K562 (cell line): Measurements from ENCODE around the gene HSD11B1L. TPM values are rescaled to one million over a fixed set of nuclear protein-coding genes. Genes with fewer than 3 reads are reported as not detected.

ENCODE experiments used
- AFF1 ChIP-seq, 2 experiments: fragments of 450-650 bp; IDR thresholded peaks; 2 replicates each; pipeline ENCODE4 v1.6.1; 2018; ENCODE audit warnings: mild to moderate bottlenecking in 2 of 2, low read depth in 1 of 2; ENCODE audit not compliant: partially characterized antibody in 2 of 2
- CTCFL ChIP-seq: IDR thresholded peaks from 2 replicates; pipeline ENCODE4 v1.6.1; 2011; ENCODE audit warnings: borderline replicate concordance, low read depth, mild to moderate bottlenecking, moderate library complexity, low read length; ENCODE audit not compliant: insufficient read depth, poor library complexity, severe bottlenecking
- EWSR1 ChIP-seq: fragments of 450-650 bp; IDR thresholded peaks from 2 replicates; pipeline ENCODE4 v1.6.1; 2018; ENCODE audit warnings: borderline replicate concordance, mild to moderate bottlenecking, low read depth, moderate library complexity; ENCODE audit not compliant: partially characterized antibody
- FOS ChIP-seq: IDR thresholded peaks from 3 replicates; pipeline ENCODE4 v1.6.1; 2011; ENCODE audit not compliant: insufficient read length; ENCODE audit errors: extremely low read depth
- MED1 ChIP-seq: sonication (generic); formaldehyde crosslinking; IDR thresholded peaks from 2 replicates; pipeline ENCODE4 v1.8.1; 2023; ENCODE audit warnings: missing genetic modification reagents, borderline replicate concordance
- NFIX ChIP-seq: fragments of 250-450 bp; sonication (Bioruptor Pico); IDR thresholded peaks from 2 replicates; pipeline ENCODE4 v1.4.0; 2020; ENCODE audit warnings: low read depth, mild to moderate bottlenecking, moderate library complexity
- PHF21A ChIP-seq: fragments of 450-650 bp; IDR thresholded peaks from 2 replicates; pipeline ENCODE4 v1.6.1; 2017; ENCODE audit warnings: low read depth, borderline replicate concordance
- PRPF4 ChIP-seq: fragments of 200-400 bp; formaldehyde crosslinking; IDR thresholded peaks from one replicate; pipeline ENCODE4 v1.6.1; 2017; ENCODE audit warnings: low read length, low read depth, mild to moderate bottlenecking; ENCODE audit not compliant: insufficient read depth, poor library complexity, severe bottlenecking
- PTTG1 ChIP-seq: fragments of 450-650 bp; IDR thresholded peaks from 2 replicates; pipeline ENCODE4 v1.6.1; 2016; ENCODE audit warnings: low read depth, mild to moderate bottlenecking, missing genetic modification characterization, missing compliant biosample characterization
- SNAPC5 ChIP-seq: fragments of 250-450 bp; sonication (Bioruptor Pico); IDR thresholded peaks from 2 replicates; pipeline ENCODE4 v1.8.0; 2021; ENCODE audit warnings: moderate library complexity, mild to moderate bottlenecking, inconsistent platforms
- XRCC4 ChIP-seq: IDR thresholded peaks from one replicate; pipeline ENCODE4 v1.6.1; 2011; ENCODE audit not compliant: insufficient read depth, insufficient read length; ENCODE audit errors: extremely low read depth
- XRCC5 ChIP-seq: fragments of 200-400 bp; formaldehyde crosslinking; IDR thresholded peaks from 2 replicates; pipeline ENCODE4 v1.6.1; 2017; ENCODE audit warnings: low read depth, mild to moderate bottlenecking, low read length
- ZBTB43 ChIP-seq: sonication (generic); formaldehyde crosslinking; IDR thresholded peaks from 2 replicates; pipeline ENCODE4 v1.8.0; 2023; ENCODE audit warnings: mild to moderate bottlenecking, missing genetic modification reagents
- ZNF140 ChIP-seq: fragments of 250-450 bp; sonication (Bioruptor Pico); IDR thresholded peaks from 2 replicates; pipeline ENCODE4 v1.8.0; 2021; ENCODE audit warnings: moderate library complexity, mild to moderate bottlenecking, inconsistent platforms
- ZNF253 ChIP-seq: fragments of 250-450 bp; sonication (Bioruptor Pico); conservative IDR thresholded peaks from 2 replicates; pipeline ENCODE4 v1.6.1; 2021; ENCODE audit warnings: mild to moderate bottlenecking
- ZNF512 ChIP-seq: IDR thresholded peaks from 2 replicates; pipeline ENCODE4 v1.6.1; 2016; ENCODE audit warnings: missing genetic modification characterization, missing compliant biosample characterization
- ZNF644 ChIP-seq: fragments of 200-800 bp; sonication (Bioruptor generic); IDR thresholded peaks from 2 replicates; pipeline ENCODE4 v1.6.1; 2016; ENCODE audit warnings: low read depth, missing genetic modification characterization, missing compliant biosample characterization
- polyA plus RNA-seq, 8 experiments: library from polyadenylated mRNA; depleted of rRNA in 4 of 8; stranded (reverse) in 5 of 8; unstranded in 3 of 8; fragments of >200 nt; fragmentation: Nextera tagmentation in 2 of 8; fragmentation: Illumina TruSeq in 1 of 8; extraction: Ambion mirVana in 2 of 8; extraction: Trizol in 1 of 8; gene quantifications; 2 replicates each; pipeline versions ENCODE4 v1.2.1 to v1.2.3, GENCODE V29; 2011 to 2014; ENCODE audit warnings: inconsistent platforms in 1 of 8, missing spikeins in 1 of 8
- total RNA-seq, 7 experiments: library from RNA; depleted of rRNA in 6 of 7; stranded (reverse); fragments of >200 nt in 6 of 7; fragmentation: Illumina TruSeq in 2 of 7; extraction: Trizol in 2 of 7; gene quantifications; 2 replicates each; pipeline versions ENCODE4 v1.2.1 to v1.2.3, GENCODE V29; 2011 to 2021; ENCODE audit warnings: low replicate concordance in 1 of 7

Gene HSD11B1L
- total and polyA plus RNA-seq, 9 of the 15 experiments (the other 6 are each of a cell fraction or from before 2014, with no cell fraction given): 0.31 to 7.7 (median 2.3) TPM

- peak; percentile 76 to 88 for TF ChIP-seq AFF1 (IDR thresholded peaks at IDR 0.05; ENCODE audit: low read depth in 1 of 2, partially characterized antibody in 2 of 2)
- no peak for TF ChIP-seq FOS
- TF ChIP-seq PTTG1 (tag): no peak
- no peak for TF ChIP-seq XRCC5
- no peak; the same call in 1 of the 2 replicates for TF ChIP-seq ZNF644 (tag)
- no peak for TF ChIP-seq SNAPC5 (CRISPR knock-in tag)
- TF ChIP-seq ZNF512 (tag): no peak
- TF ChIP-seq ZBTB43 (CRISPR knock-in tag): no peak
- no peak for TF ChIP-seq EWSR1
- no peak for TF ChIP-seq ZNF140 (CRISPR knock-in tag)
- TF ChIP-seq MED1: no peak
- no peak for TF ChIP-seq CTCFL
- TF ChIP-seq PHF21A: no peak
- no peak for TF ChIP-seq NFIX (CRISPR knock-in tag)
- TF ChIP-seq PRPF4: no peak
- TF ChIP-seq XRCC4: no peak
- no peak for TF ChIP-seq ZNF253 (CRISPR knock-in tag)
Observed at GRCh38 chr19:5718579-5719273, 37.9 kb downstream of the HSD11B1L start (continued).
